Naive thymus-derived CD8-positive, alpha-beta T cell (primary cell): ENCODE measurements around the gene R3HDM2. TPM values are rescaled to one million over a fixed set of nuclear protein-coding genes. Genes with fewer than 3 reads are reported as not detected.

ENCODE experiments used
- ATAC-seq, 2 donors: fragments of 150-1000 bp; cut with Tn5 transposase in 1 of 2; sonication (Bioruptor Pico), chemical (Tn5 transposase) in 1 of 2; 1 replicate in 1 of 2; 2 replicates in 1 of 2; pipeline ENCODE4 v1.10.0; 2021; ENCODE audit warnings: mild to moderate bottlenecking in 2 of 2, moderate library complexity in 2 of 2
- POLR2A ChIA-PET: fragments of 350-600 bp; sonication (Branson Sonifier 250); formaldehyde crosslinking; loops from one replicate; lab custom pipeline; 2021; ENCODE audit warnings: antibody characterized with exemption; lab: Charles Lee
- DNase-seq, 10 donors: peaks; one replicate each; pipeline versions ENCODE4 v3.0.0 to v3.0.0-alpha.2; 2020 to 2022
- H3K27ac Mint-ChIP-seq, 10 donors: one replicate each; pipeline ENCODE4 v1.8.0; 2020 to 2022; ENCODE audit warnings: mild to moderate bottlenecking in 10 of 10, mixed read lengths in 10 of 10, moderate library complexity in 4 of 10, inconsistent platforms in 1 of 10
- H3K27me3 Mint-ChIP-seq, 5 donors: one replicate each; pipeline ENCODE4 v1.8.0; 2021 to 2022; ENCODE audit warnings: mixed read lengths in 5 of 5
- H3K36me3 Mint-ChIP-seq, 3 donors: one replicate each; pipeline ENCODE4 v1.8.0; 2020 to 2022; ENCODE audit warnings: mixed read lengths in 3 of 3, mild to moderate bottlenecking in 2 of 3, inconsistent platforms in 1 of 3
- H3K4me1 Mint-ChIP-seq, 4 donors: one replicate each; pipeline ENCODE4 v1.8.0; 2021 to 2022; ENCODE audit warnings: mixed read lengths in 4 of 4
- H3K4me3 Mint-ChIP-seq, 10 donors: one replicate each; pipeline ENCODE4 v1.8.0; 2020 to 2022; ENCODE audit warnings: mild to moderate bottlenecking in 10 of 10, mixed read lengths in 10 of 10, moderate library complexity in 6 of 10, inconsistent platforms in 1 of 10
- H3K9me3 Mint-ChIP-seq, 9 donors: one replicate each; pipeline ENCODE4 v1.8.0; 2020 to 2022; ENCODE audit warnings: mixed read lengths in 9 of 9, mild to moderate bottlenecking in 3 of 9, inconsistent platforms in 1 of 9, moderate library complexity in 1 of 9
- polyA plus RNA-seq, 3 donors: library from polyadenylated mRNA; unstranded; fragments of 300-500 nt; fragmentation: Illumina TruSeq; gene quantifications; one replicate each; pipeline ENCODE4 v1.2.3, GENCODE V29; 2021
- total RNA-seq, 8 experiments: library from RNA in 2 of 8; stranded (reverse) in 2 of 8; gene quantifications; one replicate each; pipeline ENCODE4 v1.2.3 and lab custom pipeline; 2021 to 2026

The R3HDM2 gene
- total and polyA plus RNA-seq, 5 experiments from 2014 or later, result 5.4 to 115 (median 17.3) TPM

GRCh38 chr12:57237932-57238853 lies 192.7 kb downstream of the R3HDM2 start:
- peaks cover 40 to 80% (median 67%) of the 10 kb centered on the region in 4 donors for H3K4me1 Mint-ChIP-seq
- POLR2A ChIA-PET, result interaction anchor here (1.2 to 7.5 kb wide), 4 partner anchors 9 to 24 kb away, joined by 3 to 72 read pairs (median 38); partner anchors contain the start of genes NXPH4 and SHMT2
- H3K36me3 Mint-ChIP-seq, result peaks cover 0 to 21% (median 15%) of the 10 kb centered on the region in 3 donors
- peak in 2 of 10 donors; percentile 25 to 30 for DNase-seq
- peaks cover 28 to 75% (median 52%) of the 10 kb centered on the region in 5 donors for H3K27me3 Mint-ChIP-seq
- peak overlapping the region in 2 of 10 donors; percentile 51 to 87 for H3K27ac Mint-ChIP-seq
- no peaks in the 10 kb centered on the region for H3K9me3 Mint-ChIP-seq
- peak overlapping the region; percentile 90 to 98 (median 94) for H3K4me3 Mint-ChIP-seq
- no peak for ATAC-seq

GRCh38 chr12:57237596-57237931 lies 193.3 kb downstream of the R3HDM2 start:
- Mint-ChIP-seq H3K4me1 (peaks cover 40 to 77% (median 64%) of the 10 kb centered on the region in 4 donors), H3K27me3 (peaks cover 27 to 69% (median 52%) of the 10 kb centered on the region in 5 donors), H3K36me3 (peaks cover 0 to 28% (median 19%) of the 10 kb centered on the region in 3 donors), H3K9me3 (no peaks in the 10 kb centered on the region), H3K27ac (peak overlapping the region in 1 of 10 donors; percentile 63), H3K4me3 (peak overlapping the region; percentile 52 to 95 (median 86))
- peak in 1 of 10 donors; percentile 28 for DNase-seq
- no peak for ATAC-seq
- POLR2A ChIA-PET, result interaction anchor here (5.3 to 7.5 kb wide), 3 partner anchors 8 to 23 kb away, joined by 37 to 72 read pairs (median 40); partner anchors contain the start of genes NXPH4 and SHMT2

- DNase-seq (peak in 2 of 10 donors; percentile 30 to 58), ATAC-seq (no peak)
- Mint-ChIP-seq H3K27me3 (peaks cover 25 to 64% (median 50%) of the 10 kb centered on the region in 5 donors), H3K4me1 (peaks cover 38 to 72% (median 60%) of the 10 kb centered on the region in 4 donors), H3K9me3 (no peaks in the 10 kb centered on the region), H3K4me3 (peak overlapping the region in 8 of 10 donors; percentile 41 to 95 (median 86)), H3K36me3 (peaks cover 0 to 33% (median 19%) of the 10 kb centered on the region in 3 donors), H3K27ac (no peak overlapping the region)
- POLR2A ChIA-PET, result interaction anchor here (5.3 to 7.5 kb wide), 2 partner anchors 12 to 23 kb away, joined by 40 to 72 read pairs; partner anchors contain the start of gene NXPH4
These were observed 193.8 kb downstream of the R3HDM2 start for GRCh38 chr12:57236925-57237595.

- ATAC-seq, result no peak
These were observed 194.5 kb downstream of the R3HDM2 start for GRCh38 chr12:57236201-57236924.

DNA sequence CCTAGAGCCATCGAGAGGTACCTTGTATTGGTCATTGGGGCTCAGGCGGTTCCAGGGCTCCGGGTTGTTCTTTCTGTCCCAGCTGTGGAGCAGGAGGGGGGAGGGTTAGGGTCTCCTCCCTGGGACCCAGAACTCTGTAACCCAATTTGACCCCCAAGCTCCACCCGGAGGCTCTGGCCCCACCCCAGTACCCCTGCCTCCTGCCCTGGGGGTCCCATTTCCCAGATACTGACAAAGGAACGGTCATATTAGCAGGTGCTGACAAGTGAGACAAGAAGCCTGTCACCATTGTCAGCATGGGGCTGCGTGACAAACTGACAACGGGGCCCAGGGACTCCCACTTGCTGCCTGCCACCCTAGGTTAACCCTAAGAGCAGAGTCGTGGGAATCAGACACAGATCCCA lies 195.1 kb downstream of the R3HDM2 start:
- Mint-ChIP-seq H3K4me3 (peak overlapping the region in 2 of 10 donors; percentile 26 to 91), H3K27ac (no peak overlapping the region), H3K36me3 (peaks cover 0 to 41% (median 23%) of the 10 kb centered on the region in 3 donors), H3K9me3 (no peaks in the 10 kb centered on the region), H3K4me1 (peaks cover 33 to 64% (median 54%) of the 10 kb centered on the region in 4 donors), H3K27me3 (peaks cover 16 to 51% (median 36%) of the 10 kb centered on the region in 5 donors)
- no peak for ATAC-seq
- peak in 1 of 10 donors; percentile 41 for DNase-seq
- POLR2A ChIA-PET, result interaction anchor here (5.3 kb wide), 1 partner anchor 11 kb away, joined by 40 read pairs; no protein-coding TSS in a partner anchor

More at GRCh38 chr12:57236201-57236924, 194.5 kb downstream of the R3HDM2 start:
- peaks cover 0 to 40% (median 23%) of the 10 kb centered on the region in 3 donors for H3K36me3 Mint-ChIP-seq
- peak in 1 of 10 donors; percentile 58 for DNase-seq
- peaks cover 18 to 57% (median 43%) of the 10 kb centered on the region in 5 donors for H3K27me3 Mint-ChIP-seq
- H3K27ac Mint-ChIP-seq, result no peak overlapping the region
- H3K9me3 Mint-ChIP-seq, result no peaks in the 10 kb centered on the region
- POLR2A ChIA-PET, result interaction anchor here (5.3 kb wide), 1 partner anchor 11 kb away, joined by 40 read pairs; no protein-coding TSS in a partner anchor
- peak overlapping the region in 6 of 10 donors; percentile 5 to 91 (median 44) for H3K4me3 Mint-ChIP-seq
- H3K4me1 Mint-ChIP-seq, result peaks cover 34 to 66% (median 55%) of the 10 kb centered on the region in 4 donors

DNA sequence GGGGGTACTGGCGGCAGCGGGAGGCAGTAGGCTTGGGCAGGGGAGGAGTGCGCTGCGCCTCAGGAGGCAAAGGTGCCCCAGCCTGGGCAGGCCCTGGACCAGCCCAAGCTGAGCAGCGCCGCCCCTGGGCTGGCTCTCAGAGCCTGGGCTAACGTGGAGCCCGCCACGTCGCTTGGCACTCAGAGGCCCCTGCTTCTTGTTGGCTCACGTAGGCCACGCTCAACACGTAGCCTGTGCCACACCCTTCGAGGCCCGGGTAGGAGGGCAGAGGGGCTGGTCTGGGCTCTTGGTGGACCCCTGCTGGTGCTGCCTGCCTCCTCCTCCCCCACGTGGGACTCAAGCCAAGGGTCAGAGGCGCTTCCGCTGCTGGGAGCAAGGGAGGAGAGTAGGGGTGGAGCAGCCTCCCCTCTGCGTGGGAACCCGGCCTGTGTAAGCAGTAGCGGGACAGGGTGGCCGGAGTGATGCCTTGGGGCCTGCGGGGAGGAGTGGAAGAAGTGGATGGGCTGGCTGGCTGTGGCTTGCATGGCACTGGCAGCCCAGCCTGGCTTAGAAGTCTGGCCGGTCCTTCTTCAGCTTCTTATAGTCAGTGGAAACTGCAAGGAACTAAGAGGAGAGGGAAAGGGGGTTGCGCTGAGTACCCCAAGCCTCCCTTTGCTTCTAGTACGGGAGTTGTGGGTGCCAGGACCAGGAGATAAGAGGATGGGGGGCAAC lies 195.7 kb downstream of the R3HDM2 start:
- ATAC-seq (no peak), DNase-seq (peak in 1 of 10 donors; percentile 30)
- Mint-ChIP-seq H3K4me3 (peak overlapping the region in 1 of 10 donors; percentile 41), H3K4me1 (peaks cover 33 to 64% (median 54%) of the 10 kb centered on the region in 4 donors), H3K27me3 (peaks cover 12 to 45% (median 31%) of the 10 kb centered on the region in 5 donors), H3K36me3 (peaks cover 0 to 41% (median 23%) of the 10 kb centered on the region in 3 donors), H3K9me3 (no peaks in the 10 kb centered on the region), H3K27ac (peak overlapping the region in 2 of 10 donors; percentile 71 to 85)
- POLR2A ChIA-PET, result interaction anchor here (5.3 kb wide), 1 partner anchor 10 kb away, joined by 40 read pairs; no protein-coding TSS in a partner anchor

GRCh38 chr12:57234571-57235016 lies 196.2 kb downstream of the R3HDM2 start:
- no peak for DNase-seq
- Mint-ChIP-seq H3K36me3 (peaks cover 0 to 41% (median 23%) of the 10 kb centered on the region in 3 donors), H3K27ac (peak overlapping the region in 2 of 10 donors; percentile 81 to 85), H3K27me3 (peaks cover 12 to 39% (median 26%) of the 10 kb centered on the region in 5 donors), H3K4me3 (peak overlapping the region in 2 of 10 donors; percentile 27 to 28), H3K9me3 (no peaks in the 10 kb centered on the region), H3K4me1 (peaks cover 31 to 67% (median 56%) of the 10 kb centered on the region in 4 donors)
- POLR2A ChIA-PET, result no interaction called here
- ATAC-seq, result no peak

DNA sequence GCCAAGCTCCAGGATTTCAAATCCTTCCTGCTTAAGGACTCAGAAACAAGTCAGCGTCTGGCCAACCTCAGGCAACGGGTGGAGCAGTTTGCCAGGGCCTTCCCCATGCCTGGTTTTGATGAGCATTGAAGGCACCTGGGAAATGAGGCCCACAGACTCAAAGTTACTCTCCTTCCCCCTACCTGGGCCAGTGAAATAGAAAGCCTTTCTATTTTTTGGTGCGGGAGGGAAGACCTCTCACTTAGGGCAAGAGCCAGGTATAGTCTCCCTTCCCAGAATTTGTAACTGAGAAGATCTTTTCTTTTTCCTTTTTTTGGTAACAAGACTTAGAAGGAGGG lies 196.6 kb downstream of the R3HDM2 start:
- peak overlapping the region in 4 of 10 donors; percentile 19 to 85 (median 78) for H3K27ac Mint-ChIP-seq
- ATAC-seq, result no peak
- POLR2A ChIA-PET, result no interaction called here

GRCh38 chr12:57233357-57234232 lies 197.2 kb downstream of the R3HDM2 start:
- POLR2A ChIA-PET, result interaction anchor here (0.9 to 1.1 kb wide), 2 partner anchors 10 to 18 kb away, joined by 3 read pairs; no protein-coding TSS in a partner anchor
- peaks cover 9 to 32% (median 18%) of the 10 kb centered on the region in 5 donors for H3K27me3 Mint-ChIP-seq
- H3K36me3 Mint-ChIP-seq, result peaks cover 0 to 39% (median 23%) of the 10 kb centered on the region in 3 donors
- no peaks in the 10 kb centered on the region for H3K9me3 Mint-ChIP-seq
- ATAC-seq, result no peak
- no peak for DNase-seq
- peak overlapping the region in 4 of 10 donors; percentile 19 to 85 (median 50) for H3K27ac Mint-ChIP-seq
- peaks cover 29 to 66% (median 56%) of the 10 kb centered on the region in 4 donors for H3K4me1 Mint-ChIP-seq
- H3K4me3 Mint-ChIP-seq, result peak overlapping the region in 1 of 10 donors; percentile 4

More for the DNA sequence above, 196.6 kb downstream of the R3HDM2 start:
- no peak for DNase-seq
- no peaks in the 10 kb centered on the region for H3K9me3 Mint-ChIP-seq
- H3K4me3 Mint-ChIP-seq, result peak overlapping the region in 3 of 10 donors; percentile 4 to 28 (median 27)
- peaks cover 12 to 35% (median 23%) of the 10 kb centered on the region in 5 donors for H3K27me3 Mint-ChIP-seq
- peaks cover 0 to 41% (median 23%) of the 10 kb centered on the region in 3 donors for H3K36me3 Mint-ChIP-seq
- H3K4me1 Mint-ChIP-seq, result peaks cover 29 to 67% (median 56%) of the 10 kb centered on the region in 4 donors
